Measurements from ENCODE around the gene CACNG1. TPM values are rescaled to one million over a fixed set of nuclear protein-coding genes. Genes with fewer than 3 reads are reported as not detected.
"Not testable (repeated sequence)": the region's sequence is repeated elsewhere in the genome, so short reads cannot be mapped to it uniquely, and the experiment has no call there.

The CACNG1 gene
- total RNA-seq, 1 donor from 2014 or later = not detected

- H3K27ac Mint-ChIP-seq (ENCODE audit: unreplicated experiment) = no peak overlapping the region
- H3K4me3 Mint-ChIP-seq (ENCODE audit: unreplicated experiment) = no peak overlapping the region
- no peaks in the 10 kb centered on the region for H3K27me3 Mint-ChIP-seq (ENCODE audit: low read depth)
- DNase-seq (ENCODE audit: low spot score) = no peak
- H3K4me1 Mint-ChIP-seq (ENCODE audit: low read depth) = peaks cover 44% of the 10 kb centered on the region
- TF ChIP-seq CTCF (IDR thresholded peaks at IDR 0.05) = no peak
- no peaks in the 10 kb centered on the region for H3K9me3 Mint-ChIP-seq (ENCODE audit: low read depth)
- H3K36me3 Mint-ChIP-seq (ENCODE audit: low read depth) = peaks cover 7% of the 10 kb centered on the region
These were observed 52.3 kb downstream of the CACNG1 start for GRCh38 chr17:67096609-67097008.

- Mint-ChIP-seq H3K4me1 (ENCODE audit: low read depth) (peaks cover 58% of the 10 kb centered on the region), H3K27me3 (ENCODE audit: low read depth) (no peaks in the 10 kb centered on the region)
These were observed 53.7 kb downstream of the CACNG1 start for GRCh38 chr17:67098006-67098405.

GRCh38 chr17:67104641-67105040 is 60.3 kb downstream of the CACNG1 start:
- Mint-ChIP-seq H3K36me3 (ENCODE audit: low read depth) (peaks cover 18% of the 10 kb centered on the region), H3K4me1 (ENCODE audit: low read depth) (peaks cover 40% of the 10 kb centered on the region)
- not testable (repeated sequence) for H3K27ac Mint-ChIP-seq (ENCODE audit: unreplicated experiment); H3K9me3 Mint-ChIP-seq (ENCODE audit: low read depth); H3K4me3 Mint-ChIP-seq (ENCODE audit: unreplicated experiment); H3K27me3 Mint-ChIP-seq (ENCODE audit: low read depth); DNase-seq (ENCODE audit: low spot score)

More at GRCh38 chr17:67098006-67098405, 53.7 kb downstream of the CACNG1 start:
- no peak for DNase-seq (ENCODE audit: low spot score)
- no peak overlapping the region for H3K27ac Mint-ChIP-seq (ENCODE audit: unreplicated experiment)
- H3K4me3 Mint-ChIP-seq (ENCODE audit: unreplicated experiment) = no peak overlapping the region
- TF ChIP-seq CTCF (IDR thresholded peaks at IDR 0.05) = no peak
- H3K36me3 Mint-ChIP-seq (ENCODE audit: low read depth) = peaks cover 7% of the 10 kb centered on the region
- no peaks in the 10 kb centered on the region for H3K9me3 Mint-ChIP-seq (ENCODE audit: low read depth)

GRCh38 chr17:67105213-67105612 is 60.9 kb downstream of the CACNG1 start:
- Mint-ChIP-seq H3K27ac (ENCODE audit: unreplicated experiment) (no peak overlapping the region), H3K36me3 (ENCODE audit: low read depth) (peaks cover 18% of the 10 kb centered on the region), H3K9me3 (ENCODE audit: low read depth) (no peaks in the 10 kb centered on the region), H3K27me3 (ENCODE audit: low read depth) (no peaks in the 10 kb centered on the region), H3K4me1 (ENCODE audit: low read depth) (peaks cover 36% of the 10 kb centered on the region), H3K4me3 (ENCODE audit: unreplicated experiment) (no peak overlapping the region)
- TF ChIP-seq CTCF (IDR thresholded peaks at IDR 0.05) = no peak
- DNase-seq (ENCODE audit: low spot score) = no peak

Other genes starting within 250 kb of the CACNG1 start
- not detected in 3 replicates for gene CACNG5, start 209.4 kb upstream of the CACNG1 start, total RNA-seq
- gene CACNG4, start 79.8 kb upstream of the CACNG1 start, total RNA-seq = 2.9 to 6.9 TPM (median 3.2 TPM) in 3 replicates
- gene HELZ, start 200.6 kb downstream of the CACNG1 start, total RNA-seq = 55.8 to 69.9 TPM (median 57.9 TPM) in 3 replicates

All from chondrocyte (in vitro differentiated cells).